ENCODE data around the gene SNCB. TPM values are rescaled to one million over a fixed set of nuclear protein-coding genes. Genes with fewer than 3 reads are reported as not detected.

The SNCB gene
- total RNA-seq, 4 donors from 2014 or later: not detected

- TF ChIP-seq CTCF (IDR thresholded peaks at IDR 0.05): peak in 2 of 3 donors; percentile 38 to 54
- DNase-seq (ENCODE audit: low spot score) (no peak), ATAC-seq (ENCODE audit: low FRiP score) (peak; percentile 56)
These were observed 30.7 kb upstream of the SNCB start for GRCh38 chr5:176660860-176661641.

DNA sequence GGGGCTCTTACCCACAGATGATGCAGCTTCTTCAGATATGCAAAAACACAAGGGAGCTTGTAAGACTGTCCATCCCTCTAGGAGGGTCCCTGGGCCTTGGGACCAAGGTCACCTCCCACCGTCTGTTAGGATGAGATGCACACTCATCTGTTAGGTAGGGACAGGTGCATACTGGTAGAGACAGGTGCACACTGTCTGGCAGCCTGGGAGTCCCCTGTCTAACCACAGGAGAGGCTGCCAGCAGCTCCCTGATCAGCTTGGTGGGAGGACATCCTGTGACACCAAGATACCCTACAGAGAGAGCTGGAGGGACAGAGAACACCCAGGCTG lies 30.2 kb upstream of the SNCB start:
- DNase-seq (ENCODE audit: low spot score): no peak
- ATAC-seq (ENCODE audit: low FRiP score): no peak
- no peak for TF ChIP-seq CTCF (IDR thresholded peaks at IDR 0.05)

- no peak for DNase-seq (ENCODE audit: low spot score)
- no peak for ATAC-seq (ENCODE audit: low FRiP score)
- no peak for TF ChIP-seq CTCF (IDR thresholded peaks at IDR 0.05)
These were observed 29.6 kb upstream of the SNCB start for GRCh38 chr5:176659860-176660461.

DNA sequence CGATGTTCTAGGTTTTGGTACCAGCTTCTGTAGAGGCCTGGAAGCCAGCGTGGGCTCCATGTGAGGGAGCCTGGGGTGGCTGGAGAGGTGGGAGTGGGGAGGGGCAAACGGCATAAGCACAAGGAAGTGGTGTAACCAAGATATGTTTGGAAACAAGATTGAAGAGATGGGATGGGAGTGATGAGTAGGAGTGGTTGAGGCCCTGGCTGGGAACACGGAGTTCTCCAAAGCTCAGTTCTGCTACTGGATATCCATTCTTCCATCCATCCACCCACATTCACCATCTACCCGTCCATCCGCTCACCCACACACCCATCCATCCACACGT lies 29.1 kb upstream of the SNCB start:
- TF ChIP-seq CTCF (IDR thresholded peaks at IDR 0.05): no peak
- DNase-seq (ENCODE audit: low spot score) (no peak), ATAC-seq (ENCODE audit: low FRiP score) (no peak)

GRCh38 chr5:176658817-176659511 lies 28.6 kb upstream of the SNCB start:
- DNase-seq (ENCODE audit: low spot score): no peak
- ATAC-seq (ENCODE audit: low FRiP score): no peak
- no peak for TF ChIP-seq CTCF (IDR thresholded peaks at IDR 0.05)

DNA sequence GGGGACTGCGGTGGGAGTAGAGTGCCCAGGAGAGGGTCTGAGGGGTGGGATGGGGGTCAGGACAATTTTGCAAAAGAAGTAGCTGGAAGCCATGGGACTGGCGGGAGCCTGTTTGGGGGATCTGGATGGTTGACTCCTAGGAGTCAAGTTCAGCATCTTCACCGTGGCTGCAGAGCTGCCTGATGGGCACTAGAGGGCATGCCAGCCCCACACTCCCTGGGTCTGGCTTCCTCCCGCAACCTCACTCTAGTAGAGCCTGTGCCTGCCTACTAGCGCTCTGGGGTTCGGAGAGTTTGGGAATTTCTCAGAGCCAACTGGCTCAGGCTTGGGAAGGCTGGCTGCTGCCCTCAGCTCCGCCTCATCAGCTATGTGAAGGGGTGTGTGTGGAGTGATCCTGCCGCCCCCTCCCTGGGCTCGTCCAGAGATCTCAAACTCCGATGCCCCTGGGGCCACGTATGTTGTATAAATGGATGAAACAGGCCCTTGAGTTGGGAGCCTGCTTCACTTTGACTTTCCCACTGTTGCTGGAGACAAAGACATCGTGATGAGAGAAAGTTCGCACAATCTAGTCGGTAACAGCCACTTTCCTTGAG lies 27.8 kb upstream of the SNCB start:
- no peak for DNase-seq (ENCODE audit: low spot score)
- TF ChIP-seq CTCF (IDR thresholded peaks at IDR 0.05): no peak
- peak; percentile 78 for ATAC-seq (ENCODE audit: low FRiP score)

Measured in omental fat pad (tissue), 4 donors.